MM.1S (cell line): ENCODE data around the gene GPR180.

ENCODE experiments used
- EZH2 ChIP-seq: fragments of 300-600 bp; sonication (generic); optimal IDR thresholded peaks from 2 replicates; pipeline ENCODE3; 2017; ENCODE audit warnings: low read depth, mild to moderate bottlenecking, antibody characterized with exemption, low read length, mixed read lengths
- TF ChIP-seq, protein P1 (sequence below): fragments of 300-600 bp; sonication (generic); IDR thresholded peaks from 2 replicates; pipeline ENCODE4 v1.5.1; 2016; ENCODE audit warnings: antibody characterized with exemption, low read length, mixed read lengths

DNA sequence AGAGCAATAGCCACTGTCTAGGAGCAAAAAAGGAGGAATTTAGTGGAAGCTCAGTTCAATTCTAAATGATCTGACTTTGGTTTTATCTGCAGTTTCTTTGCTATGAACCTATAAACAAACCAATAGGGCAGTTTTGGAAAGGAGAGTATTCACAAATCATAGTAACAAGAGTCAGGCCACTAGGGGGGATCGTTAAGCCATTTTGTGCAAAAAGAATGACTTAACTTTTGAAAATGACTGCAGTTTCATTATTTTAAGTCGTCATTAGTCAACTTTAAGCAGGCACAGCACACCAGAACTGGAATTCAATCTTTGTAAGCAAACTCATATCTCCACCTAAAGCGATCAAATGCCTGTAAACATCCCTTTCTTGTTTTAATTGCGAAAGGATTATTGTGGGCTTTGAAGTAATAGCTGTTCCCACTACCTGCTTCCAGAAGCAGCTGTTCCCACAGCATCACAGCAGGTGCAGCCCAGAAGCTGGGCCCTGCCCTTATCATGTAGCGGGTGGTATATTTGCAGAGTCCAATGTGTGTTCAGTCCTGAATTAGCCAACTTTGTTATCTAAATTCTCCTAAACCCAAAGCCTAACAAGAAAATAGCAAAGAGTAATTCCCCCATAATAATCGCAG, 59.2 kb downstream of the GPR180 start:
- TF ChIP-seq, protein P1, sequence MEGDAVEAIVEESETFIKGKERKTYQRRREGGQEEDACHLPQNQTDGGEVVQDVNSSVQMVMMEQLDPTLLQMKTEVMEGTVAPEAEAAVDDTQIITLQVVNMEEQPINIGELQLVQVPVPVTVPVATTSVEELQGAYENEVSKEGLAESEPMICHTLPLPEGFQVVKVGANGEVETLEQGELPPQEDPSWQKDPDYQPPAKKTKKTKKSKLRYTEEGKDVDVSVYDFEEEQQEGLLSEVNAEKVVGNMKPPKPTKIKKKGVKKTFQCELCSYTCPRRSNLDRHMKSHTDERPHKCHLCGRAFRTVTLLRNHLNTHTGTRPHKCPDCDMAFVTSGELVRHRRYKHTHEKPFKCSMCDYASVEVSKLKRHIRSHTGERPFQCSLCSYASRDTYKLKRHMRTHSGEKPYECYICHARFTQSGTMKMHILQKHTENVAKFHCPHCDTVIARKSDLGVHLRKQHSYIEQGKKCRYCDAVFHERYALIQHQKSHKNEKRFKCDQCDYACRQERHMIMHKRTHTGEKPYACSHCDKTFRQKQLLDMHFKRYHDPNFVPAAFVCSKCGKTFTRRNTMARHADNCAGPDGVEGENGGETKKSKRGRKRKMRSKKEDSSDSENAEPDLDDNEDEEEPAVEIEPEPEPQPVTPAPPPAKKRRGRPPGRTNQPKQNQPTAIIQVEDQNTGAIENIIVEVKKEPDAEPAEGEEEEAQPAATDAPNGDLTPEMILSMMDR = peak; percentile 41
- no peak for TF ChIP-seq EZH2
